Stimulated activated effector memory CD8-positive, alpha-beta T cell treated with anti-CD3 and anti-CD28 coated beads, Interleukin-12 subunit alpha, Interleukin-12 subunit beta, amount 100 ng/mL, for 72 hours (primary cell): ENCODE results near the gene OLFML2B.

ENCODE experiments used
- ATAC-seq: fragments of 150-1000 bp; cut with Tn5 transposase; 2 replicates; pipeline ENCODE4 v1.10.0; 2021
- DNase-seq, 2 donors: peaks; one replicate each; pipeline ENCODE4 v3.0.0; 2021 to 2022; ENCODE audit warnings: low spot score in 2 of 2
- H3K27ac Mint-ChIP-seq: one replicate; pipeline ENCODE4 v1.8.0; 2022; ENCODE audit warnings: mild to moderate bottlenecking, mixed read lengths
- H3K36me3 Mint-ChIP-seq: one replicate; pipeline ENCODE4 v1.8.0; 2022; ENCODE audit warnings: mild to moderate bottlenecking, mixed read lengths
- H3K4me1 Mint-ChIP-seq: one replicate; pipeline ENCODE4 v1.8.0; 2022; ENCODE audit warnings: mixed read lengths
- H3K4me3 Mint-ChIP-seq: one replicate; pipeline ENCODE4 v1.8.0; 2022; ENCODE audit warnings: mild to moderate bottlenecking, mixed read lengths
- H3K9me3 Mint-ChIP-seq: one replicate; pipeline ENCODE4 v1.8.0; 2022; ENCODE audit warnings: mixed read lengths

Gene OLFML2B

GRCh38 chr1:161982917-161983316 is 40.8 kb downstream of the OLFML2B start:
- no peak for ATAC-seq

DNA sequence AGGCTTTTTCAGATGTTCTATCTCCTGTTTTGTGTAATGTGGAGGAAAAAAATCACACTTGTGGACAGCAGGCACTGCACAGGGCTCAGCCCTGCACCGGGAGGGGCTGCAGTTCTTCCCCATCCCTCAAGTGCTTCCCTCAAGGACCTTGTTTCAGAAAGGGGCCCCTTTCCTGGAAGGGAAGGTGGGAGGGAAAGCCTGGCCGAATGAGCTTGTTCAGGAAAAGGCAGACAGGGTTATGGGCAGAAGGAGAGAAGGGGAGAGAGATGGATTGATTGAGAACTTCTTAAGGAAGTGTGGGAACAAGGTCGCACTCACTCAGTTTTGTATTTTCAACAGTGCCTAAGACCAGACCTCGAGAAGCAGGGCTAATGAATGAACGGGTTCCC is 41.2 kb downstream of the OLFML2B start:
- no peak for ATAC-seq
- no peaks in the 10 kb centered on the region for H3K9me3 Mint-ChIP-seq
- DNase-seq: no peak
- no peaks in the 10 kb centered on the region for H3K36me3 Mint-ChIP-seq
- no peak overlapping the region for H3K4me3 Mint-ChIP-seq
- no peaks in the 10 kb centered on the region for H3K4me1 Mint-ChIP-seq
- H3K27ac Mint-ChIP-seq: no peak overlapping the region

More at GRCh38 chr1:161982917-161983316, 40.8 kb downstream of the OLFML2B start:
- no peak for DNase-seq
- Mint-ChIP-seq H3K4me1 (no peaks in the 10 kb centered on the region), H3K27ac (no peak overlapping the region), H3K4me3 (no peak overlapping the region), H3K9me3 (no peaks in the 10 kb centered on the region), H3K36me3 (no peaks in the 10 kb centered on the region)

DNA sequence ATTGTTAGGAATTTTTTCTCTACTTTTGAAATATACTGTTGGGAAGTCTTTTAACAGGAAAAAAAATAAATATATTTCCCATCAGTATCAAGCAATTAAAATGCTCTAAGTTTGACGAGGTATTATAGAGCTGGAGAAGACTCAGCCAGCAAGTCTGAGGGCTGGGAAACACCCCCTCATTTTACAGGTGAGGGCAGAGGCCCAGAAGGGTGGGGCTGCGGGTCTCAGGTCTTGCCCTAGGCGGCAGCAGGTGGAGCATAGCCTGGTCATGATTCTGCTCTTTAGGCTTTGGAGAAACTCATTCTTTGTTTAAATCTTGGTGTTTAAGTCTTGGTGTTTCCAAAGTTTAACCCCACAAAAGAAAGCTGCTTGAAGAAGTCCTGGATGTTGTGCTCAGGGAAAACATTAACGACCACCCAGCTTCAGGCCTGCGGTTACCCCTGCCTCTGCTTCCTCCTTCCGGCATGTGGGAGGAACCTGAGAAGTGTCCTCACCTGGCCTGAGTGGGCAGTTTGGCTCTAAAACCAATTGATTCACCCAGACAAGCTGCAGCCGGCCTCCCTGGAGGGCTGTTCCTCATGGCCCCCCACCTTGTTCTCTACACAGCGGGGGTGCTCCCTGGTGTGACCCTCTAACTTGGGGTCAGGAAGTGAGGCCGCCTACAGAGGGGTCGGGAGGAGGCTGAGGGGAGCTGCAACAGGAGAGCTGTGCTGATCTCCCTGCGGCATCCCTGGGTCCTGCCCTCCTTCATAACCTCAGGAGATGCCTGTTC is 41.7 kb downstream of the OLFML2B start:
- ATAC-seq (no peak), DNase-seq (no peak)
- Mint-ChIP-seq H3K4me3 (no peak overlapping the region), H3K27ac (no peak overlapping the region), H3K4me1 (no peaks in the 10 kb centered on the region), H3K36me3 (no peaks in the 10 kb centered on the region), H3K9me3 (no peaks in the 10 kb centered on the region)

DNA sequence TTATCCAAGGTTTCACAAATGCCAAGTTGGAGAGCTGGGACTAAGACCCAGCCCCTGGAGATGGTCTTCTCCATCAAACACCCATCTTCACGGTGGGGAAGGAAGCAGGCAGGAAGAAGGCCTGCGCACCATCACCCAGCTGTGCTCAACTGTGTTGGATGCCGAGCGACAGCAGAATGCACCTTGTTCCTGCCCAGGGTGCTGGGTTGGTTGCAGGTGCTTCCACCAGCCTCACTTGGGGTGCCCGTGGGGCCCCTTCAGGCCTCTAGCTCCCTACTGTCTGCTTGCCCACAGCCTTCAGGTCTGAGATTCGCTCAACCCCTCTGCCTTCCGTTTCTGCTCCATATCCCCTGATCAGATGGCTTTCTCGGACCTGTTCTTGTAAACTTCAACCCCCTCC is 42.5 kb downstream of the OLFML2B start:
- no peak overlapping the region for H3K27ac Mint-ChIP-seq
- no peak for DNase-seq
- H3K4me3 Mint-ChIP-seq: no peak overlapping the region
- H3K9me3 Mint-ChIP-seq: no peaks in the 10 kb centered on the region
- no peaks in the 10 kb centered on the region for H3K4me1 Mint-ChIP-seq
- ATAC-seq: no peak
- H3K36me3 Mint-ChIP-seq: no peaks in the 10 kb centered on the region

DNA sequence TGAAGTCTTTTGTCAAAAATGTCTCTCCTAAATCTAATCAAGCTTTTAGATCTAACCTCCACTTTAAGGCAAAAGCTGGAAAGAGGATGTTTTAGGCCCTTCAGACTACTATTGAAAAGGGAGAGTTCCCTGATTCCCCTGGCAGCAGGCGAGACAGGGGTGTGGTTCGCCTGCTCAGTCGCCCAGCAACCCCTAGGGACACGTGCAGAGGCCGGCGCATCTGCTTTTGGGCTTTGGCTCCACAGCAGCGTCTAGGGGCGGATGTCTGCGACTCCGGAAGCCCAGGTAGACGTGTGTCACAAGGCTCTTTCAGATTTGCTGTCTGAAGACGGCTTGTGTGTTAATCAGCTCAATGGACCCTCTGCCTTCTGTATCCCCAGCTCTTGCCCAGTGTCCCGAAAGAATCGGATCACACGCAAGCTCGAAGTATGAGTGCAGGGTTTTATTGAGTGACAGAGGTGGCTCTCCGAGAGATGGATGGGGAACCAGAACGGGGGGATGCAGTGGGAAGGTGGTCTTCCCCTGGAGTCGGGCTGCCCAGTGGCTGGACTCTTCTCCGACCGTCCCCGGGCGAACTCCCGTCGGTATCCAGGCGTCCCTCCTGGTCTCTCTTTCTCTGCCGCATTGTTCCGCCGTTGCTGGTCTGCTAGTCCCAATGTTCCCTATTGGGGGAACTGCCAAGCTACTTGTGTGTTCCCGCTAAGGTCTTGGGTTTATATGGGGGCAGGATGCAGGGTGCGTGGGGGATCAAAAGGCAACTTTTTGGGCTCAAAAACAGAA is 45.5 kb downstream of the OLFML2B start:
- no peaks in the 10 kb centered on the region for H3K4me1 Mint-ChIP-seq
- H3K36me3 Mint-ChIP-seq: no peaks in the 10 kb centered on the region
- H3K4me3 Mint-ChIP-seq: no peak overlapping the region
- H3K27ac Mint-ChIP-seq: no peak overlapping the region
- no peak for DNase-seq
- no peaks in the 10 kb centered on the region for H3K9me3 Mint-ChIP-seq
- no peak for ATAC-seq

- ATAC-seq: no peak
- no peak overlapping the region for H3K4me3 Mint-ChIP-seq
- no peak overlapping the region for H3K27ac Mint-ChIP-seq
- H3K36me3 Mint-ChIP-seq: no peaks in the 10 kb centered on the region
- DNase-seq: no peak
- no peaks in the 10 kb centered on the region for H3K9me3 Mint-ChIP-seq
- H3K4me1 Mint-ChIP-seq: no peaks in the 10 kb centered on the region
Measured at GRCh38 chr1:161973924-161974845, 49.5 kb downstream of the OLFML2B start.

DNA sequence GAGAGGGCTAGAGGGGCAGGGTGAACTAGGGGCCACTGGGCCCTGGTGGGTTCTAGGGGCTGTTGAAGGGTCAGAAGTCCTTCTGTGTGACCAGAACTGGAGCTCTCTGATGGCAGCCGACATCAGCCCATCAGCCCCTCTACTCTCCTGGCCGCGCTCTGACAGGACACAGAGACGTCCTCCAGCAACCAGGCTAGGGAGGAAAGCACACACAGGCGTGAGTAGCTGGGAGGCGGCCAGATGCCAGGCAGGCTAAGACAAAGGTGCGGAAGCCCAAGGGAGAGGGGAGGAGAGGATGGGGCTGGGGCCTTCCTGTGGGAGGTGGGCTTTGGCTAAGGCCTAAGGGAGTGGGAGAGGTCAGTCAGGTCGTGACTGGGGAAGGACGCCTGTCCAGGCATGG is 50.8 kb downstream of the OLFML2B start:
- ATAC-seq (no peak), DNase-seq (no peak)
- no peak overlapping the region for H3K4me3 Mint-ChIP-seq
- H3K4me1 Mint-ChIP-seq: no peaks in the 10 kb centered on the region
- no peaks in the 10 kb centered on the region for H3K9me3 Mint-ChIP-seq
- H3K36me3 Mint-ChIP-seq: no peaks in the 10 kb centered on the region
- peak overlapping the region; percentile 46 for H3K27ac Mint-ChIP-seq

GRCh38 chr1:161970633-161971032 is 53.0 kb downstream of the OLFML2B start:
- no peak overlapping the region for H3K27ac Mint-ChIP-seq
- no peaks in the 10 kb centered on the region for H3K36me3 Mint-ChIP-seq
- no peaks in the 10 kb centered on the region for H3K9me3 Mint-ChIP-seq
- DNase-seq (no peak), ATAC-seq (no peak)
- H3K4me3 Mint-ChIP-seq: no peak overlapping the region
- H3K4me1 Mint-ChIP-seq: no peaks in the 10 kb centered on the region

GRCh38 chr1:161970036-161970435 is 53.6 kb downstream of the OLFML2B start:
- H3K4me1 Mint-ChIP-seq: no peaks in the 10 kb centered on the region
- DNase-seq (no peak), ATAC-seq (no peak)
- H3K9me3 Mint-ChIP-seq: no peaks in the 10 kb centered on the region
- H3K4me3 Mint-ChIP-seq: no peak overlapping the region
- H3K36me3 Mint-ChIP-seq: no peaks in the 10 kb centered on the region
- no peak overlapping the region for H3K27ac Mint-ChIP-seq

DNA sequence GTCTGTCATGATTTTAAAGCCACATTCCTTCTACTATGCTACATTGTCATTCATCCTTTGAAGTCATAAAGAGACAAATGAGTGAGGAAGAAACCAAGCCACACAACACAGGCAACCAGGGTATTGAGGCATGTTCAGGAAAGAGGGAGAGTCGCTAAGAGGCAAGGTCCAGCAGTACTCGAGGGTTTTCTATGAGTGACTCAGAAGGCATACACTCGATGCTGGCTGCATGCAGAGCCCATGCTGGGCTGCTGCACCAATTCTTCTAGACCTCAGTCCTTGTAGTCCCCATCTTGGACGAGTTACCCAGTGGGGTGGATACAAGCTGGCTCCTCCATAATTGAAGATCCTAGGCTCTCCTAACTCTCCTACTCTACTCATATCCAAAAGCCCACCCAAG is 57.6 kb downstream of the OLFML2B start:
- no peak overlapping the region for H3K27ac Mint-ChIP-seq
- ATAC-seq (no peak), DNase-seq (no peak)
- no peak overlapping the region for H3K4me3 Mint-ChIP-seq
- H3K9me3 Mint-ChIP-seq: no peaks in the 10 kb centered on the region
- peaks cover 13% of the 10 kb centered on the region for H3K4me1 Mint-ChIP-seq
- H3K36me3 Mint-ChIP-seq: no peaks in the 10 kb centered on the region

DNA sequence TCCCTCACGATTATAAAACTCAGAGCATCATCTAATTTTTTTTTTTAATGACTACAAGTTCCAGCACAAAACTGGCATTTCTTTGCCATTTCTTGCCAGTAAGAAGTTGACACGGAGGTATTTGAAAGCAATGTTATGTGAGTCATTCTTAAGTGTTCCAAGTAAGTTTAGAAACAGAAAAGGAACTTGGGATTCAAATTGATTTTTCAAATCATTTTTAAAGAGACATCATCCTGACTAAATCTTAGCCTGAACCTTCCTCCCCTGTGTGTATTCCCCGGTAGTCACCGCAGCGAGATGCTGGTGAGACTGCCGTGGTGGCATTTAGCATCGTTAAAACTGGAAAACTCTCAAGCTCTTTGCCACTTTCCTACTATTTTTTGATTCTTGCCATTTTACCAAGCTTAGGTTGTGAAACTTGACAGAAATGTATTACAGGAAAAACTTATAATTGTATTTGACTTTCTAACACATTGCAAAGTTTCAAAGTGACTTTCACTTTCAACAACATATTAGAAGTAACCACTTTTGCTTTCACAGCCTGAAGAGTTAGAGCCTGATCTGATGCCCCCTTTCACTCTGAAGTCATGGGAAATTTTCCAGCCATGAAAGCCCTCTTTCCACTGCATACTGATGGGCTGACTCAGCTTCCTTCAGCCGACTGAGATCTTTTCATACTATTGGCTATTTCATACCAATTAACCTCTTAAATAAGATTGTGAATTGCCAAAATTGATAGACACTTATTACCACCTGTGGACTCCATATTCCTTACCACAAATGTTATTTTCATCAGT is 61.4 kb downstream of the OLFML2B start:
- H3K4me1 Mint-ChIP-seq: peaks cover 18% of the 10 kb centered on the region
- H3K27ac Mint-ChIP-seq: peak overlapping the region; percentile 8
- H3K9me3 Mint-ChIP-seq: no peaks in the 10 kb centered on the region
- ATAC-seq (peak; percentile 90), DNase-seq (no peak)
- peaks cover 31% of the 10 kb centered on the region for H3K36me3 Mint-ChIP-seq
- H3K4me3 Mint-ChIP-seq: peak overlapping the region; percentile 51

DNA sequence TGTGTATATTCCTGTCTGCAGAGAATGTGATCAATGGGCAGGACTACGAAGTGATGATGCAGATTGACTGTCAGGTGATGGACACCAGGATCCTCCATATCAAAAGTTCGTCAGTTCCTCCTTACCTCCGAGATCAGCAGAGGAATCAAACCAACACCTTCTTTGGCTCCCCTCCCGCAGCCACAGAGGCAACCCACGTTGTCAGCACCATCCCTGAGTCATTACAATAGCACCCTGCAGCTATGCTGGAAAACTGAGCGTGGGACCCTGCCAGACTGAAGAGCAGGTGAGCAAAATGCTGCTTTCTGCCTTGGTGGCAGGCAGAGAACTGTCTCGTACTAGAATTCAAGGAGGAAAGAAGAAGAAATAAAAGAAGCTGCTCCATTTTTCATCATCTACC is 65.2 kb downstream of the OLFML2B start:
- Mint-ChIP-seq H3K27ac (no peak overlapping the region), H3K4me3 (no peak overlapping the region), H3K36me3 (peaks cover 31% of the 10 kb centered on the region), H3K9me3 (no peaks in the 10 kb centered on the region), H3K4me1 (peaks cover 37% of the 10 kb centered on the region)
- DNase-seq: no peak
- no peak for ATAC-seq

DNA sequence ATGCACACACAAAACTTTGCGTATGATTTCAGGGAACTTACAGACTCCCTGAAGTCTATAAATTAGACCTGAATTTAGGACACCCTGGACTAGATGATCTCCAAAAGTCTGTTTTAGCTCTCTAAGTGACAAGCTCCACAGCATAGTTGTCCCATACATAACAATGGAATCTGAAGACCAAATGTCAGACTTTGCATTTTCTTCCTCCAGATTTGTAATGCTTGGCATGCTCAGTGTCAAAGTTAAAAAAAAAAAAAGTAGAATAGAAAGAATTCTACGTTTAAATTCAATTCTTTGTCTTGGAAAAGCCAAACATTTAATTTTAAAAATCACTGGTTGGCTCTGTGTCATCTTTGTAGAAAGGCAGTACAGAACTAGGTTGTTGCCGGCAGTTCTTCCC is 66.7 kb downstream of the OLFML2B start:
- Mint-ChIP-seq H3K9me3 (no peaks in the 10 kb centered on the region), H3K4me3 (no peak overlapping the region), H3K4me1 (peaks cover 36% of the 10 kb centered on the region), H3K27ac (no peak overlapping the region), H3K36me3 (peaks cover 31% of the 10 kb centered on the region)
- ATAC-seq (no peak), DNase-seq (no peak)

- H3K36me3 Mint-ChIP-seq: peaks cover 31% of the 10 kb centered on the region
Measured at GRCh38 chr1:161956097-161956496, 67.6 kb downstream of the OLFML2B start.

DNA sequence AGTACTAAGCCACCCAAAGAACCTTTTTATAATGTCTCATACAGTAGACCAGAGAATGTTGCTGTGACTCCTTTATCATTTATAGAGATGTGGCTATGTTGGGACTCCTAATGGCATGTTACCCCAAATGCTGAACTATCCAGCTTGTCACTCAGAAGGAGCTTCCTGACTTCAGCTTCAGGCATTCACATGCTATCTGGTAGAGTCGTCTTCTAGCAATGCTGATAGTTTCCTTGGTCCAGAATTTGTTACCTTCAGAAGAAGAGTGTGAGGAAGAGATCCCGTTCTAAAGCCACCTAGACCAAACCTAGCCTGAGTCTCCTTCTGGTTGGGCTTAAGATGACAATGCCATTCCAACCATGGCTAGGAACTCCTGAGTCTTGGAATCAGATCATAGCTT is 68.1 kb downstream of the OLFML2B start:
- DNase-seq (no peak), ATAC-seq (no peak)
- H3K36me3 Mint-ChIP-seq: peaks cover 31% of the 10 kb centered on the region
- no peak overlapping the region for H3K4me3 Mint-ChIP-seq
- peaks cover 28% of the 10 kb centered on the region for H3K4me1 Mint-ChIP-seq
- H3K9me3 Mint-ChIP-seq: no peaks in the 10 kb centered on the region
- H3K27ac Mint-ChIP-seq: no peak overlapping the region

More at GRCh38 chr1:161956097-161956496, 67.6 kb downstream of the OLFML2B start:
- H3K4me1 Mint-ChIP-seq: peaks cover 33% of the 10 kb centered on the region
- ATAC-seq (no peak), DNase-seq (no peak)
- H3K4me3 Mint-ChIP-seq: no peak overlapping the region
- H3K9me3 Mint-ChIP-seq: no peaks in the 10 kb centered on the region
- H3K27ac Mint-ChIP-seq: no peak overlapping the region
